Adrenal gland (tissue), 5 donors: ENCODE measurements around the gene TBX3.
A peak's percentile ranks its signal among the peaks of the same experiment; 100 is the strongest.

ENCODE experiments used
- CTCF ChIP-seq, 6 experiments: fragments of 450-650 bp in 4 of 6; fragments of 200-600 bp in 2 of 6; sonication (generic) in 1 of 6; IDR thresholded peaks; 1 replicate in 5 of 6; 2 replicates in 1 of 6; pipeline versions ENCODE4 v1.5.1 to v1.8.0; 2016 to 2021; ENCODE audit warnings: antibody characterized with exemption in 6 of 6, mild to moderate bottlenecking in 2 of 6, moderate library complexity in 1 of 6
- POLR2A ChIP-seq, 2 donors: fragments of 450-650 bp; IDR thresholded peaks; one replicate each; pipeline ENCODE4 v1.6.1; 2017; ENCODE audit warnings: antibody characterized with exemption in 2 of 2, mild to moderate bottlenecking in 2 of 2, moderate library complexity in 1 of 2
- donor health status: DM: no; HTN: no; CAD: no.

DNA sequence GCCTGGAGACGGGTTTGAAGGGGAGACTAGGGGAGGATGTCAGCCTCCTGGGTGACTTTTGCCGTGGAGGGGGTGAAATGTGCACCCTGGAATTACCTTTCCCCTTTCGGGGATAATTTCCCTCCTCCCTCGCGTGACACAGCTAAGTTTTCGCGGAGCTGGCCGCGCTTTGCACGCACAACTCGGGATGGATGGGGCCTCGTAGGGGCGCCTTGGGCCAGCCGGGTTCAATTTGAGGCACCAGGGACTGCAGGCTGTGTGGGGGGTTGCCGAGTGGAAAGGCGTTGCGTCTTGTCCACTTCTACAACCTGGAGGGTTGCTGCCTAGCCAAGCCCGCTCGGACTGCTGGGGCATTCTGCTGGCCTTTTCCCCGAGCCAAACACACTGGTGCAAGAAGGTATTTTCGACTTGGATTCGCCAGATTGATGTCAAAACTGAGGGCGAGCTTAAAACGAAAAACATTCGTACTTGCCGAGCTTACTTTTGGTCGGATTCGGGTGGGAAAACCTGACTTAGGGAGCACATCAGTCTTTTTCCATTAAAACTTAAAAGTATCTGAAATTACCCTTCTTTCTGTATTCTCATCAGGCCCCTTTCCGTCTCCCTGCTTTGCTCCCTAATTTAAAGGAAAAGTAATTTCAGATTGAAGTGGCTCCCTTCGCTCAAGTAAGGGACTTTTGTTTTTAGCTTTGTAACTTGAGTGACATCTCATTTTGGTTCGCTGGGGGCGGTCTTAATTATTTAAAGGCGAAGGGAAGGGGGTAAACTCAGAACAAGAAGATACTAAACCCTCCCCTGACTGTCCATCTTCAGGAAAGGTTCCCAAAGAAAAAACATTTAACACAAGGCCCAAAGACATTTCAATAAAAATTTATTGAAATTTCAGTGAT is 14.3 kb downstream of the TBX3 start:
- peak in 1 of 6 experiments; percentile 3 for TF ChIP-seq CTCF (IDR thresholded peaks at IDR 0.05)
- TF ChIP-seq POLR2A (IDR thresholded peaks at IDR 0.05), result peak; percentile 39 to 75
